Jurkat, Clone E6-1 (cell line): ENCODE results near the gene PDYN. TPM values are rescaled to one million over a fixed set of nuclear protein-coding genes. Genes with fewer than 3 reads are reported as not detected.
"Not testable (repeated sequence)": the region's sequence is repeated elsewhere in the genome, so short reads cannot be mapped to it uniquely, and the experiment has no call there.

Experiments
- DNase-seq: peaks from one replicate; pipeline ENCODE4 v3.0.0-alpha.2; 2011; ENCODE audit warnings: low read depth, low spot score
- H3K4me3 ChIP-seq: 2 replicates; pipeline ENCODE4 v1.5.1; 2011; ENCODE audit warnings: mild to moderate bottlenecking, low read length, control low read depth, moderate library complexity
- polyA plus RNA-seq: library from polyadenylated mRNA; unstranded; fragments of >200 nt; gene quantifications from one replicate; pipeline ENCODE4 v1.2.1, GENCODE V29; 2012; ENCODE audit warnings: missing spikeins; ENCODE audit not compliant: insufficient read length, insufficient read depth

Gene PDYN
- not detected for polyA plus RNA-seq

DNA sequence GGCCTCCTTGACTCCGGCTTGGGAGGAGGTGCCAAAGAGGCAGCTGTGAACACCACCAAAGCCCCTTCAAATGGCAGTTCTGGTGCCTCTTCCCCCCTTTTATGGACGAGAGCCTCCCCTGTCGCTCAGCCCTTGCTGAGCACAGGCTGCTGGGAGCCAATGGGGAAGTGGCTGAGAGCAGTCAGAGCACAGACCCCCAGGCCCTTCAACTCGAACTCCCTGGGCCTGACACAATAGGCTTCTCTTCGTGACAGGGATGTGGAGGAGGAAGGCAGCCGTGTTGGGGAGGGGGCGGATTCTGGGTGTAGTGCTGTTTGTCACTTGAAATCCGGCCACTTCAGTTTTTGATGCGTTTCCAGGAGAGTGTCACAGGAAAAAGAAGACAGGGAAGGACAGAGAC lies at the start of gene PDYN:
PDYN (minus strand) TSS at position 73 of the 400 bp plus-strand sequence. CDS start 10,974 bp downstream, outside the sequence.
- no peak for DNase-seq
- no peak within 1 kb of the TSS for H3K4me3 ChIP-seq

DNA sequence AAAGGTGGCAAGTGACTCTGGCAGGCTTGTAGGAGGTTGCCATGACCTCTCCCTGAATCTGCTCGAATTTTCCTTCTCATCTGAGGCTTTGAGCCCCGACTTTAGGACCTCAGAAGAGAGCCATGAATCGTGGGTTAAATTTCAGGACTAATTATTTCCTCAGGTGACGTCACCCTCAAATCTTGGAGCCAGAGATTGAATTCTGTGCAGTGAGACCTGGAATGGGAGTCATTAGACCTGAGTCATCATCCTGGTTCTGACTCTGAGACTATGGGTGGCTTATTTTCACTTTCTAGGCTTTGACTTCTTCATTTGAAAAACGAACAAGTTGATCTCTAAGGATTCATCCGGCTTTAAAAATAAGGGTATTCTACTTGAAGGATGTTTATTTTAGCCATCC lies 48.5 kb upstream of the PDYN start:
- H3K4me3 ChIP-seq, result no peak overlapping the region
- DNase-seq, result no peak

DNA sequence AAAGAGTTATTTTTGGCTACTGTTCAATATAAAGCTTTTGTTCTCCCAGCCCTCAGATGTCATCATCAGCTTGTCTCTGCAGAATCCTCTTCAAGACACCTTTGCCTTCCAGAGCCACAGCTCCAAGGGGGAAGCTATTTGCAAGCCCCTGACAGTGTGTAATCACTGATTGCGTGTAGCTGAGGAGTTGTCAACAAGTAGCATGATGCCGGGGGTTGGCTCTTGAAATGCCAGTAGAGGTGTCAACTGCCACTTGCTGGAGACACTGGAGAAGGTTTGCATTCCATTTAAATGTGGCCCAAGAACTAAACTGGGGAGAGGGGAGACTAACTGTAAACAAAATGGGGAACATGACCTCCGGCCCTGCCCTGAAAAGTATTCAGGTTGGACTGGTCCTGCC lies 44.3 kb upstream of the PDYN start:
- no peak overlapping the region for H3K4me3 ChIP-seq
- DNase-seq, result no peak

DNA sequence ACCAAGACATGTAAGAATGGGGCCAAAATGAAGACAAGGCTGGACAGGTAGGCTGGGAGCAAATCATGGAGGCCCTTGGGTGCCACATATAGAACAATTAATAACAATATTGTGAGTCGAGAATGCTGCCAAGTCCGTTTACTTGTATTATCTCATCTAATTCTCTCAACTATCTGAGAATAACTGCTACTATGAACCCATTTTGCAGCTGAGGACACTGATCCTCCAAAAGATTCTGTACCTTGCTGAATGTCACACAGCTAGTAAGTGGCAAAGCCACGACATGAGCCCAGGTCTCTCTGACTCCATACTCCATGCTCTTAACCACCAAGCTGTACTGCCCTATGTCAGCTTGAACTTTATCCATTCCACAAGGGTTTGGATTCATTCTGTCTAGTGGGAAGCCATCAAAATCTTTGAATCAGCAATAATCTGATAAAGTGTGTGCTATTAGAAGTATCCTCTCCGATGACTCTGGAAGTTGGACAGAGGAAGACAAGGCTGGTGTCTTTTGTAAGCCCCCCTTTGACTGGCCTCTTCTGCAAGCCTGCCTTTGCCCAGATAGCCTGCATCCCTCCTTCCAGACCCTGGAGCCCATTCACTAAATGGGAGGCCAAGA lies 43.5 kb upstream of the PDYN start:
- no peak overlapping the region for H3K4me3 ChIP-seq
- DNase-seq, result no peak

DNA sequence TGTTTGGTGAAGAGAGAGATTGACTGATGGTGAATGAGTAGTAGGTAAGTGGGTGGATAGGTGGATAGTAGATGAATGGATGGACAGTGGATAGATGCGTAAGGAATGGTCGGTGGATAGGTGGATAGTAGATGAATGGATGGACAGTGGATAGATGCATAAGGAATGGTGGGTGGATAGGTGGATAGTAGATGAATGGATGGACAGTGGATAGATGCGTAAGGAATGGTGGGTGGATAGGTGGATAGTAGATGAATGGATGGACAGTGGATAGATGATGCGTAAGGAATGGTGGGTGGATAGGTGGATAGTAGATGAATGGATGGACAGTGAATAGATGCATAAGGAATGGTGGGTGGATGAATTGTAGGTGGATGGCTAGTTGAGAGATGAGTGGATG lies 42.5 kb upstream of the PDYN start:
- not testable (repeated sequence) for DNase-seq

DNA sequence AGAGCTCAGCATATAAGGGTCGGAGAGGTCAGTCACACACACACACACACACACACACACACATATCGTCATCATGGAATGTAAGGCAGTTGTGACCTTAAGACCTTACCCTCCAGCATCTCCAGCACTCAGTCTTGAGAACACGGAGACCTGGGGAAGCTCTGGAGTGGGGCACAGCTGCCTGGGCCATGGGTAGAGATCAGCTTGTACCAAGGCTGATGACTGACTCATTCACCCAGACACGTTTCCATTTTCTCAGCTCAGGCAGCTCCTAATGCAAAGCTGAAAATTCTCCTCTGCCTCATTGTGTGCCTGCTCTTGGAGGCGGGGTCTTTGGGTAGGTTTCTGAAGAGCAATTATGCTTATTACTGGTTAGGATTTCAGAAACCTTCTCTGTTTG lies 38.3 kb upstream of the PDYN start:
- no peak overlapping the region for H3K4me3 ChIP-seq
- DNase-seq, result no peak

More for the DNA sequence above, 42.5 kb upstream of the PDYN start:
- H3K4me3 ChIP-seq, result not testable (repeated sequence)

DNA sequence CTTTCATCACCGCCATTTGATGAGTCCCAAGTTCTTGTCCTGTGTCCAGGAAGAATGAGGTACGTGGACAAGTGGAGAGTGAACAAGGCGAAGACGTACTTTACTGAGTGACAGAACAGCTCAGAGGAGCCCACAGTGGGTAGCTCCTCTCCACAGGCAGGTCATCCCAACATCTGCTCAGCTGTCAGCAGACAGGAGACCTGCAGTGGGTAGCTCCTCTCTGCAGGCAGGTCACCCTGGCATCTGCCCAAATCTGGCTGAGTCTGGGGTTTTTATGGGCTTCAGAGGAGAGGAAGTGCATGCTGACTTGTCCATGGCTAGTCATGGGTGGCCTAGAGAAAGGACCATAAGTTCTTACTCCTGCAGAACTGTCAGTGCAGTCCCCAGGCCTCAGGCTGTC lies 32.7 kb upstream of the PDYN start:
- no peak for DNase-seq
- H3K4me3 ChIP-seq, result no peak overlapping the region

DNA sequence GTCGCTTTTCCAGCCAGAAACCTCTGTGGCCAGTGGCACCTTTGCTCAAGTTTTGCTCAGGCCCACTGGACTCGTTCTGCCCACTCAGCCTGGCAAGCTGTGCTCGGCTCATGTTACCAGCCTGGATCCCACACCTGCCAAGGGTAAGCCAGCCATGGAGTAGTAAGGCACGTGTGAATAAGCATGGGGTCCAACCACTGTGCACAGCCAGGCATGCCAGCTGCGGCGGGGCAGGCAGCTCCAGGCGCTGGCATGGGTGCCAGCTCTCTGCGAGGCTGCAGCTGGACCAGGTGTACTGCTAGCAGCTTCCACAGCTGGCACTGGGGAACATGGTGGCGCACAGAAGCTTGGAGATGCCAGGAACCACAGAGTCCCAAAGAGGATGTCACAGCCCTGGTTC lies 32.1 kb upstream of the PDYN start:
- DNase-seq, result no peak
- no peak overlapping the region for H3K4me3 ChIP-seq

DNA sequence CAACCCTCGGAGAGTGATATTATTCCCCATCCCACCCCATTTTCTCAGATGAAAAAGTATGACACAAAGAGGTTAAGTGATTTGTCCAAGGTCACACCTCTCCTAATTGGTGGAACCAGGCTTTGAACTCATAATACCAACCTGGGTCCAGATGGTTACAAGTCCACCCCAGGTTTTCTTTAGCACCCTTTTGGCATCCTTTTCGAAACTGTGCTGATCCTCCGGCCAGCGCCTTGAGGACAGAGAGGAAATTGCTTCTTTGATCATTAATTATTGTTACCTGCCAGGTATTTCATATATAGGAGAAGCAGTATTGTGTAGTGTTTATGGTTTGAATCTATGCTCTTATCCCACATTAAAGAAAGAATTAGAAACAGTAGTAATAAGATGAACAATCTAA lies 29.3 kb upstream of the PDYN start:
- no peak for DNase-seq
- no peak overlapping the region for H3K4me3 ChIP-seq

DNA sequence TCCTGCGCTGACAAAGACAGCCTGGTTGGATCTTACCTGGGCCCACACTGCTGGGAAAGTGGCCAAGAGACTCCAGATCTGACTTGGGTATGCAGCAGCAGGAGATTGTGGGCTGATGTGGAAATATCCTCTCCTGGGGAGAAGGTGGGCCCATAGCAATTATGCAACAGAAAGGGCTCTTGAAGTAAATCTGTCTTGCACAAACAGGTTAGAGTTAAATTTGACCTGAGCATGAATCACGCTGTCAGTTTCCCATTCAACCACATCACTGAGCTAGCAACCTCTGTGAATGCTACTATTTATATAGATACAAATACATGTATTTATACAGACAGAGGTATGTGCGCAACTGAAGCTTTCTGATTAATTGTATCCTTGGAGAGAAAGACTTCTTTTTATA lies 28.3 kb upstream of the PDYN start:
- no peak for DNase-seq
- H3K4me3 ChIP-seq, result no peak overlapping the region

DNA sequence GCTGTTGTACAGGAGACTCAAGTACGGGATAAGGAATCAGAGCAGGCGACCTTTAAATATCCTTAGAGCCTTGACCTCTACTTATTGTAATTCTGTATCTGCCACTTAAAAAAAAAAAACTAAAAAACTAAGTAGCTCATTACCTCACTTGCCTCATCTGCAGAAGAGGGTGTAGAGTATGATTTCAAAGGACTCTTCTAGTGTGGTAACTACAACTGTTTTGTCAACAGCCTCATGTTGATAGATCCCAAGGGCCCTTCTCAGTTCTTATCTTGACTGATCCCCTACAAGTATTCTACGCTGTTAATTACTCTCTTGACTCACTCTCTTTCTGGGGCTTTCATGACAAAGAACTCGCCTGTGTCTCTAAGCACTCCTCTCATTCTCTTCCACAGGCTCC lies 16.7 kb upstream of the PDYN start:
- no peak overlapping the region for H3K4me3 ChIP-seq
- DNase-seq, result no peak

DNA sequence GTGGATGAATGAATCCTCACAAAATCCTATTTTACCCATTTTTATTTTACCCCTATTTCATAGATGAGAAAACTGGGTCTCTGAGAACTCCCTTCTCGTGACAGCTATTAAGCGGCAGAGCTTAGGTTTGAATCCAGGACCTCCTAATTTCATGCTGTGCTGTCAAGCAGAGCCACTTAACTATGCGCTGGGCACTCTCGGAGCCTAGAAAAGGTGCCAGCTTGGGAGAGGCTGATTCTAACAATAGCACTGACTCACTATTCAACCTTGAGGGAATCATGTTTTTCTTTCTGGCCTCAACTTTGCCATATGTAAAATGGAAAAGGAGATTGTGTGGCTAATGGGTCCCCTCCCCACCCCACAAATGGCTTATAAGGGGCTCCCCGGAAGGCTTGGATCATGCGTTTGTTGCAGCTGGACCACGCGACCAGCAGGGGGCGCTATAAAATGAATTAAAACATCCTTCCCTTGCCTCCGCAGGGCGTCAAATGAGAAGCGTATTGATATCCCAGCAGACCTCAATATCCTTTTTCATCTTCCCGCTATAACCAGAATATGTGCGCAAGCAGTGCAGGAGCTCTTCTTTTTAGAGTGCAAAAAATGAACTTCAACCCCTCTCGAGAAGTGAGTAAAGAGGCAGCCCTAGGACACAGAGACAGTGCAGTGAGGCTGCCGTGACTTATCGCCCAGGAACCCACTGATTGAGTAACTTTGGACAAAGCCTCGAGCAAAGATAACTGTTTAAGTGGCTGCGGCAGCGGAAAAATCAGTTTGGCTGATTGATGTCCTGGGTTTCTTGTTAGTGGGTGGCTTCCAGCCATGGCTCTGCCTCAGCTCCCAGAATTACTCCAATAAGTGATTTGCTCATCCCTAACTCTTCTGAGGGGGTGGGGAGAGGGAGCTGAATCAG lies 12.8 kb upstream of the PDYN start:
- no peak overlapping the region for H3K4me3 ChIP-seq
- DNase-seq, result peak; percentile 45

DNA sequence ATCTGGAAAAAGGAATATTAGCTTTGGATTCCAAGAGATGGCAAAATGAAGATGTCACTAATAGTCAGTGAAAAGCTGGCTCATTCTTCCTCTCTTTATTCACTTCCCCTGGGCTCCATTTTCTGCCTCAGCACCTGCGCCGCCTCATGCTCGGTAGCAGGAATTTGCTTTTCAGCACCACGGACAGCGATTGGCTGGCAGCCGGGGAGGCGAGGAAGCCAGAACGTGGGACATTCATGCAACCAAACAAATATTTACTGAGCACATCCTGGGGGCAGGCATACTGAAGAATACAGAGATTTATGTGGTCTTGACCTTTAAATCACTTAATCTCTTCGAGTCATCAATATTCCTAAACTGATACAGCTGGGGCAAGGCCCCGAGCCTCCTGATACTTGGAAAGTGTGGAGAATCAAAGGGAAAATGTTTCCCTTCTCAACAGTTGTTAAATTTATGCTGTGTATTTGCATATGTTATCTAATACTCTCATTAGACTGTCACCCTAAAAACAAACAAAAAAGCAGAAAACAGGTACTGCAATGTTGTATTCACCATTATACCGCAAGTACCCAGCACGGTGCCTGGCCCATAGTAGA lies 12.1 kb upstream of the PDYN start:
- DNase-seq, result peak; percentile 56
- no peak overlapping the region for H3K4me3 ChIP-seq

DNA sequence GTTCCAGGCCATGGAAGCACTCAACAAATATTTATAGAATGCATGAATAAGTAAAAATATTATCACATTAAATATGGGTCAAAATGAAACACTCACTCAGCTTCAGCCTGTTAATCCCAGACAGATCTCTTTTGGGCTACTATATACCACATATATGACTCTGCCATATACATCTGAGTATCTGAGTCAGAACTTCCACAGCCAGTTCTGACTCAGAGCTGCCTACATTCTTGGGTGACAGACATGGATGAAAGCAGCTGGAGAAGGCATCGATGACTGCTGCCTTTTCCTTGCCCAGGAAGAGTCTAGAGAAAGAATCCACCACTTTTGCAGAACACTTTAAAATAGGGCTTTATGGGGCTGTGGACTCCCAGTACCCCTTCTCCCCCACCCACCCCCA lies 11.5 kb upstream of the PDYN start:
- no peak overlapping the region for H3K4me3 ChIP-seq
- no peak for DNase-seq

DNA sequence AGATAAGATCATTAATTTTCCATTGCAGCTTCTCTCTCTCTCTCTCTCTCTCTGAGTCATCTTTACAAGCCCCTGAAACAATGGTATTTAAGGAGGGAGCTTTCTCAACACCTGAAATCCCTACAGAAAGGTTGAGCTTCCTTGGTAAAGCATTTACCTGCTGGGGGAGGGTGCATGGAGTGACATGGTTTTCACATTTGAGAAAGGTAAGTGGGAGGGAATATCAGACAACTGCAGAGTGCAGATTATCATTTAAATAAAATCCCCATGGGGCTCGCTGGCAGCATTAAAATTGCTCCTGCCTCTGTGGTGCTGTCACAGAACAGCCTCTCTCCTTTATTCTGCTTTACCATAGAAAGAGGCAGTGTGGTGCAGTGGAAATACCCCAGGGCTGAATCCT lies 10.3 kb upstream of the PDYN start:
- DNase-seq, result no peak
- no peak overlapping the region for H3K4me3 ChIP-seq

DNA sequence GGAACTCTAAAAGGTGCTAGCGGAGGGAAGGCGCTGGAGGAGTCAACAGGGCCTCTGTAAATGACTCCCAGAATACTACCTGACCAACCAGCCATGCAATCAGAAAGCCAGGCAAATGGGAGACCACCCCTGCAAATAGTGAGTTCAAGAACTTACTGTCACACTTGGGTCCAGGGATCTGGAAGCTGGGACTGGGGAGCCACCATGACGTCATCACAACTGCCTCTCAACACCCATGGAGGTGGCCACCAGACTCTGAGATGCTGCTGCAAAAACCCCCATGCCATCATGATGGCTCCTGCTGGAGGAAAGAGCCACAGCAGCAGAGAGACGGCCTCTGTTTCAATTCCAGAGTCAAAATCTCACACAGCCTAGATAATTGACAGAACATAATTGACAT lies 8.5 kb upstream of the PDYN start:
- H3K4me3 ChIP-seq, result no peak overlapping the region
- no peak for DNase-seq

DNA sequence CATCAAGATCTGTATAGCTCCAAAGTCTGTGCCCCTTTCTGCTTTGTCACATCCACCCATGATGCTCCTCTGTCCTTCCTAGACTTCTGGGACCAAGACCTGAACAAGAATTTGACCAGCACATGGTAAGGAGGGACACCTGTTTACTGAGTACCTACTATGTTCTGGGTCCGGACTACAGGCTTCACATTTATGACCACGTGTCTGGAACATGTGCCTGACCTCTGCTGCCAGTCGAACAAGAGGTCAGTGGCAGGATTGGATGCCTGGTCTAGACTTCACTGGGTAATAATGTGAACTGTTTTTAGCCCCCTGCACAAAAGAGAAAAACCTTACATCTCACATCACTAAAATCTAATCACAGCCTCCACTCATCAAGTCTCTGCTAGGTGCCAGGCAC lies 7.3 kb upstream of the PDYN start:
- no peak overlapping the region for H3K4me3 ChIP-seq
- DNase-seq, result no peak

DNA sequence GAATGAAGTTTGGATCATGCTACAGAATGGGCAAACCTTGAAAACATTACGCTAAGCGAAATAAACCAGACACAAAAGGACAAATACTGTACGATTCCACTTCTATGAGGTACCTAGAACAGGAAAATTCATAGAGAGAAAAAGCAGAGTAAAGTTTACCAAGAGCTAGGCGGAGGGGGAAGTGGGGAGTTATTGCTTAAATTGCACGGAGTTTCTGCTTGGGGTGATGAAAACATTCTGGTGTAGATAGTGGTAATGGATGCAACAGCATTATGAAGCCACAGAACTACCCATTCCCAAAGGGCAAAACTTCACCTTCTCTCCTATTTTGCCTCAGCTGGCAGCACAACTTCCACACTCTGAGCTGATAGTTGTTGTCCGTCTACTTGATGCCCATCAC lies 6.4 kb upstream of the PDYN start:
- no peak for DNase-seq
- H3K4me3 ChIP-seq, result no peak overlapping the region

DNA sequence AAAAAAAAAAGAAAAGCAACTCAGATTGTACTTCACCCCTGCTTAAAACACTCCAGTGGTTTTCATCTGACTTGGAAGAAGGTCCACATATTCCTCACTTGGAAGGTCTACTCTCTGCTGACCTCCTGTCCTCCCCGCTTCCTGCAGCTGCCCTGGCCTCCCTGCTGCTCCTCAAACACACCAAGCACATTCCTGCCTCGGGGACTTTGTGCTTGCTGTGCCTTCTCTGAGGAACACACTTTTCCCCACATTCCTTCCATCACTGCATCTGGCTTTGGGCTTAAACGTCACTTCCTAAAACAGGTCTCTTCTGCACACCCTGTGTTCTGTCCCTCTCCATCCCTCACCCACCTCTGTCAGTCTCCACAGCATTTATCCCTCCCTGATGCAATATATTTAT lies 4.9 kb upstream of the PDYN start:
- H3K4me3 ChIP-seq, result no peak overlapping the region
- no peak for DNase-seq

DNA sequence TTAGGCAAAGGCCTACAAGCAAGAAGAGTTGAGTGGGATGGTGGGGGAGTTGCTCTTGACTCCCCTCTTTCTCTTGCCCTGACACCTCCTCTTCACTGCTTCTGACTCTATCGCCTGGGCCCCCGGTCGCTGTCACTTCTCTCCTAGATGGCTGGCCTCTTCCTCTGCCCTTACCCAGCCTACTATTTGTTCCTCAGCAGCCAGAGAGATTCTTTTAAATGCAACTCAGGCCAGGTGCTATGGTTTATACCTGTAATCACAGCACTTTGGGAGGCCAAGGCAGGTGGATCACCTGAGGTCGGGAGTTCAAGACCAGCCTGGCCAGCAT lies 4.3 kb upstream of the PDYN start:
- no peak overlapping the region for H3K4me3 ChIP-seq
- no peak for DNase-seq
